ENCODE results near the gene SMPD1.
A peak's percentile ranks its signal among the peaks of the same experiment; 100 is the strongest.
"Not testable (repeated sequence)": the region's sequence is repeated elsewhere in the genome, so short reads cannot be mapped to it uniquely, and the experiment has no call there.

Gene SMPD1

GRCh38 chr11:6391537-6392134, 1.4 kb downstream of the SMPD1 start:
- H3K9me3 Mint-ChIP-seq = no peaks in the 10 kb centered on the region
- peaks cover 31% of the 10 kb centered on the region for H3K4me1 Mint-ChIP-seq
- no peak overlapping the region for H3K27ac Mint-ChIP-seq
- H3K27me3 Mint-ChIP-seq (ENCODE audit: low read depth) = peaks cover 3% of the 10 kb centered on the region
- peak overlapping the region; percentile 79 to 96 (median 92) for H3K4me3 Mint-ChIP-seq
- peaks cover 11% of the 10 kb centered on the region for H3K36me3 Mint-ChIP-seq (ENCODE audit: low read depth)
- TF ChIP-seq CTCF (IDR thresholded peaks at IDR 0.05; ENCODE audit: unreplicated experiment in 3 of 3) = no peak

GRCh38 chr11:6392251-6392650, 2.0 kb downstream of the SMPD1 start:
- not testable (repeated sequence) for H3K27me3 Mint-ChIP-seq (ENCODE audit: low read depth); H3K27ac Mint-ChIP-seq; H3K9me3 Mint-ChIP-seq
- peaks cover 36% of the 10 kb centered on the region for H3K4me1 Mint-ChIP-seq
- H3K36me3 Mint-ChIP-seq (ENCODE audit: low read depth) = peaks cover 13% of the 10 kb centered on the region
- H3K4me3 Mint-ChIP-seq = peak overlapping the region; percentile 70 to 82 (median 72)

- Mint-ChIP-seq H3K36me3 (ENCODE audit: low read depth) (peaks cover 17% of the 10 kb centered on the region), H3K27ac (peak overlapping the region in 1 of 3 experiments; percentile 29), H3K4me3 (peak overlapping the region; percentile 68 to 82 (median 70)), H3K4me1 (peaks cover 47% of the 10 kb centered on the region), H3K27me3 (ENCODE audit: low read depth) (peaks cover 3% of the 10 kb centered on the region), H3K9me3 (no peaks in the 10 kb centered on the region)
- no peak for TF ChIP-seq CTCF (IDR thresholded peaks at IDR 0.05; ENCODE audit: unreplicated experiment in 3 of 3)
These were observed 3.9 kb downstream of the SMPD1 start for GRCh38 chr11:6393989-6394670.

GRCh38 chr11:6395470-6396060, 5.3 kb downstream of the SMPD1 start:
- Mint-ChIP-seq H3K27ac (no peak overlapping the region), H3K27me3 (ENCODE audit: low read depth) (peaks cover 3% of the 10 kb centered on the region), H3K4me1 (peaks cover 45% of the 10 kb centered on the region), H3K9me3 (no peaks in the 10 kb centered on the region), H3K4me3 (no peak overlapping the region), H3K36me3 (ENCODE audit: low read depth) (peaks cover 27% of the 10 kb centered on the region)
- no peak for TF ChIP-seq CTCF (IDR thresholded peaks at IDR 0.05; ENCODE audit: unreplicated experiment in 3 of 3)

GRCh38 chr11:6397156-6397555, 6.9 kb downstream of the SMPD1 start:
- TF ChIP-seq CTCF (IDR thresholded peaks at IDR 0.05; ENCODE audit: unreplicated experiment in 3 of 3) = no peak
- Mint-ChIP-seq H3K27ac (peak overlapping the region; percentile 42 to 85 (median 73)), H3K9me3 (no peaks in the 10 kb centered on the region), H3K4me3 (peak overlapping the region in 2 of 3 experiments; percentile 10 to 26), H3K27me3 (ENCODE audit: low read depth) (peaks cover 3% of the 10 kb centered on the region), H3K36me3 (ENCODE audit: low read depth) (peaks cover 34% of the 10 kb centered on the region), H3K4me1 (peaks cover 40% of the 10 kb centered on the region)

GRCh38 chr11:6397636-6398035, 7.4 kb downstream of the SMPD1 start:
- Mint-ChIP-seq H3K9me3 (no peaks in the 10 kb centered on the region), H3K27me3 (ENCODE audit: low read depth) (peaks cover 3% of the 10 kb centered on the region), H3K27ac (peak overlapping the region; percentile 42 to 85 (median 73)), H3K4me1 (peaks cover 38% of the 10 kb centered on the region), H3K4me3 (no peak overlapping the region), H3K36me3 (ENCODE audit: low read depth) (peaks cover 33% of the 10 kb centered on the region)
- no peak for TF ChIP-seq CTCF (IDR thresholded peaks at IDR 0.05; ENCODE audit: unreplicated experiment in 3 of 3)
